Cardiac fibroblast (primary cell): ENCODE data around the gene SAP30L.

Experiments used
- DNase-seq, 2 donors: peaks; one replicate each; pipeline versions ENCODE4 v3.0.0 to v3.0.0-alpha.2; 2010; ENCODE audit warnings: low read depth in 2 of 2
- H3K4me3 ChIP-seq, 2 donors: replicated peaks in 1 of 2; 1 replicate in 1 of 2; 2 replicates in 1 of 2; pipeline ENCODE4 v1.5.1; 2011; ENCODE audit warnings: low read depth in 2 of 2, low read length in 2 of 2, mild to moderate bottlenecking in 2 of 2, moderate library complexity in 1 of 2
- CTCF ChIP-seq: IDR thresholded peaks from one replicate; pipeline ENCODE4 v1.5.1; 2011; ENCODE audit warnings: low read depth, mild to moderate bottlenecking, low read length, inconsistent platforms

Gene SAP30L

GRCh38 chr5:154430466-154430865, 15.3 kb upstream of the SAP30L start:
- no peak for DNase-seq
- TF ChIP-seq CTCF = no peak
- H3K4me3 ChIP-seq = no peak overlapping the region

GRCh38 chr5:154430961-154431630, 14.7 kb upstream of the SAP30L start:
- H3K4me3 ChIP-seq = no peak overlapping the region
- no peak for TF ChIP-seq CTCF
- no peak for DNase-seq

GRCh38 chr5:154435226-154435625, 10.6 kb upstream of the SAP30L start:
- TF ChIP-seq CTCF = no peak
- DNase-seq = no peak
- no peak overlapping the region for H3K4me3 ChIP-seq

- no peak overlapping the region for H3K4me3 ChIP-seq
- DNase-seq = peak in 1 of 2 donors; percentile 23
- no peak for TF ChIP-seq CTCF
Observed at GRCh38 chr5:154437281-154437965, 8.4 kb upstream of the SAP30L start.

- DNase-seq = no peak
- TF ChIP-seq CTCF = no peak
Observed at GRCh38 chr5:154440540-154440939, 5.3 kb upstream of the SAP30L start.

GRCh38 chr5:154442801-154443200, 3.0 kb upstream of the SAP30L start:
- no peak for TF ChIP-seq CTCF
- no peak for DNase-seq
- H3K4me3 ChIP-seq = no peak overlapping the region

More at GRCh38 chr5:154440540-154440939, 5.3 kb upstream of the SAP30L start:
- no peak overlapping the region for H3K4me3 ChIP-seq
